Breast epithelium (tissue), 3 donors: ENCODE measurements around the gene GRIP2.

ENCODE experiments used
- POLR2A ChIP-seq: fragments of 450-650 bp; IDR thresholded peaks from one replicate; pipeline ENCODE4 v1.6.1; 2016; ENCODE audit warnings: antibody characterized with exemption, mild to moderate bottlenecking, moderate library complexity
- POLR2AphosphoS5 ChIP-seq, 3 donors: sonication (generic); formaldehyde crosslinking; IDR thresholded peaks; one replicate each; pipeline ENCODE4 v1.6.1; 2017; ENCODE audit warnings: antibody characterized with exemption in 3 of 3
- TF ChIP-seq, protein P1 (sequence below), 3 donors: fragments of 450-650 bp; IDR thresholded peaks; one replicate each; pipeline ENCODE4 v1.5.1; 2016 to 2017; ENCODE audit warnings: antibody characterized with exemption in 3 of 3, mild to moderate bottlenecking in 3 of 3, moderate library complexity in 3 of 3

DNA sequence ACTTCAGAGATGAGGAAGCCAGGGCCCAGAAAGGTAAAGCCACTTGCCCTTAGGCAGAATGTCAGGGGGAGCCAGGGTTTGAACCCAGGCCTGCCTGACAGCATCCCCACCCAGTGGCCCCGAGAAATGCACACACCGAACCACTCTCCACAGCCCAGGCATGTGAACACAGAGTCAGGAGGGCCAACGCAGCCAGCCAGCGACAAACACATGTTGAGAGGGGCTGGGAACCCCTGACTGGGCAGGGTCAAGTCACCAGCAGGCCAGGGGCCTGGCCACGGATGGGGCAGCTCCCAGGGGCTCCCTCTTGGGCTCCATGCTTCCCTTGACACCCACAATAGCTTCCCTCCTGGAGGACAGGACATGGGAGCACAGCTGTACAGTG, 5.1 kb upstream of the GRIP2 start:
- TF ChIP-seq POLR2A (no peak), POLR2AphosphoS5 (IDR thresholded peaks at IDR 0.05) (no peak)
- TF ChIP-seq, protein P1, sequence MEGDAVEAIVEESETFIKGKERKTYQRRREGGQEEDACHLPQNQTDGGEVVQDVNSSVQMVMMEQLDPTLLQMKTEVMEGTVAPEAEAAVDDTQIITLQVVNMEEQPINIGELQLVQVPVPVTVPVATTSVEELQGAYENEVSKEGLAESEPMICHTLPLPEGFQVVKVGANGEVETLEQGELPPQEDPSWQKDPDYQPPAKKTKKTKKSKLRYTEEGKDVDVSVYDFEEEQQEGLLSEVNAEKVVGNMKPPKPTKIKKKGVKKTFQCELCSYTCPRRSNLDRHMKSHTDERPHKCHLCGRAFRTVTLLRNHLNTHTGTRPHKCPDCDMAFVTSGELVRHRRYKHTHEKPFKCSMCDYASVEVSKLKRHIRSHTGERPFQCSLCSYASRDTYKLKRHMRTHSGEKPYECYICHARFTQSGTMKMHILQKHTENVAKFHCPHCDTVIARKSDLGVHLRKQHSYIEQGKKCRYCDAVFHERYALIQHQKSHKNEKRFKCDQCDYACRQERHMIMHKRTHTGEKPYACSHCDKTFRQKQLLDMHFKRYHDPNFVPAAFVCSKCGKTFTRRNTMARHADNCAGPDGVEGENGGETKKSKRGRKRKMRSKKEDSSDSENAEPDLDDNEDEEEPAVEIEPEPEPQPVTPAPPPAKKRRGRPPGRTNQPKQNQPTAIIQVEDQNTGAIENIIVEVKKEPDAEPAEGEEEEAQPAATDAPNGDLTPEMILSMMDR (IDR thresholded peaks at IDR 0.05), result no peak
